Femur (tissue), 1 donor: Measurements from ENCODE around the gene AADACL4.

Source experiments
- DNase-seq: peaks from one replicate; pipeline ENCODE4 v3.0.0-alpha.2; 2017

AADACL4 gene

DNA sequence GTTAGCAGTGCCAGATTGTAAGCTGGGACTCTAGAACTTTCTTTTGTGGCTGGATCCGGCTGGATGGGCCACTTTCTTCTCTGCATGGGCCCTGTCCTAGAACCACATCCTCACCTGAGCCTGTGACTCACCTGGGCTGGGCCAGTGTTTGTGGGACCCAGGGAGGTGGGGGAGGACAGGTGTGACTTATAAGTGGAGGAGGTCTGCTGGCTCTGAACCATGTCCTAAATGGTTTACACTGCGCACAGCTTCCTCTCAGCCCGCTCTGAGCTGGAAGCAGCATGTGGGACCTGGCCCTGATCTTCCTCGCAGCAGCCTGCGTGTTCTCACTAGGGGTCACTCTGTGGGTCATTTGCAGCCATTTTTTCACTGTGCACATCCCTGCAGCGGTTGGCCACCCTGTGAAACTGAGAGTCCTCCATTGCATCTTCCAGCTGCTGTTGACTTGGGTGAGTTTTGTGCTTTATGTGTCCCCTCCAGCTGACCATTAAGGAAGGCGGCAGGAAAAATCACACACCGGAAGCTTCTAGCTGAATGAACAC lies 72.1 kb downstream of the AADACL4 start, which contains the start of gene AADACL3:
AADACL3 (plus strand) TSS at position 215 of the 542 bp plus-strand sequence; CDS start at position 282, 67 bp downstream.
- DNase-seq = no peak
